Body of pancreas (tissue), 4 donors: ENCODE results near the gene FLVCR1.

ENCODE experiments used
- POLR2A ChIP-seq, 3 donors: fragments of 450-650 bp; IDR thresholded peaks; one replicate each; pipeline ENCODE4 v1.6.1; 2016; ENCODE audit warnings: antibody characterized with exemption in 3 of 3, mild to moderate bottlenecking in 2 of 3
- TF ChIP-seq, protein P1 (sequence below), 7 experiments: fragments of 450-650 bp in 4 of 7; fragments of 200-600 bp in 3 of 7; sonication (generic) in 3 of 7; IDR thresholded peaks; one replicate each; pipeline ENCODE4 v1.5.1; 2016 to 2019; ENCODE audit warnings: antibody characterized with exemption in 7 of 7

GRCh38 chr1:212828395-212828794 is 29.7 kb upstream of the FLVCR1 start:
- TF ChIP-seq, protein P1, sequence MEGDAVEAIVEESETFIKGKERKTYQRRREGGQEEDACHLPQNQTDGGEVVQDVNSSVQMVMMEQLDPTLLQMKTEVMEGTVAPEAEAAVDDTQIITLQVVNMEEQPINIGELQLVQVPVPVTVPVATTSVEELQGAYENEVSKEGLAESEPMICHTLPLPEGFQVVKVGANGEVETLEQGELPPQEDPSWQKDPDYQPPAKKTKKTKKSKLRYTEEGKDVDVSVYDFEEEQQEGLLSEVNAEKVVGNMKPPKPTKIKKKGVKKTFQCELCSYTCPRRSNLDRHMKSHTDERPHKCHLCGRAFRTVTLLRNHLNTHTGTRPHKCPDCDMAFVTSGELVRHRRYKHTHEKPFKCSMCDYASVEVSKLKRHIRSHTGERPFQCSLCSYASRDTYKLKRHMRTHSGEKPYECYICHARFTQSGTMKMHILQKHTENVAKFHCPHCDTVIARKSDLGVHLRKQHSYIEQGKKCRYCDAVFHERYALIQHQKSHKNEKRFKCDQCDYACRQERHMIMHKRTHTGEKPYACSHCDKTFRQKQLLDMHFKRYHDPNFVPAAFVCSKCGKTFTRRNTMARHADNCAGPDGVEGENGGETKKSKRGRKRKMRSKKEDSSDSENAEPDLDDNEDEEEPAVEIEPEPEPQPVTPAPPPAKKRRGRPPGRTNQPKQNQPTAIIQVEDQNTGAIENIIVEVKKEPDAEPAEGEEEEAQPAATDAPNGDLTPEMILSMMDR (IDR thresholded peaks at IDR 0.05), result no peak
- no peak for TF ChIP-seq POLR2A (IDR thresholded peaks at IDR 0.05)
